HEK293 (cell line): ENCODE results near the gene ZNF563.
A peak's percentile ranks its signal among the peaks of the same experiment; 100 is the strongest.

ENCODE experiments used
- BCL11A ChIP-seq: fragments of 450-650 bp; formaldehyde crosslinking; IDR thresholded peaks from 2 replicates; pipeline ENCODE4 v1.5.1; 2016; ENCODE audit warnings: low read depth, missing biosample characterization, missing genetic modification characterization
- BCL11B ChIP-seq: fragments of 450-650 bp; formaldehyde crosslinking; IDR thresholded peaks from 2 replicates; pipeline ENCODE4 v1.5.1; 2016; ENCODE audit warnings: low read depth, missing biosample characterization, missing genetic modification characterization
- GLIS2 ChIP-seq: fragments of 450-650 bp; formaldehyde crosslinking; IDR thresholded peaks from 2 replicates; pipeline ENCODE4 v1.5.1; 2016; ENCODE audit warnings: missing biosample characterization, missing genetic modification characterization
- OSR2 ChIP-seq: fragments of 450-650 bp; formaldehyde crosslinking; IDR thresholded peaks from 2 replicates; pipeline ENCODE4 v1.5.1; 2016; ENCODE audit warnings: missing biosample characterization, missing genetic modification characterization
- SCRT2 ChIP-seq: fragments of 450-650 bp; formaldehyde crosslinking; IDR thresholded peaks from 2 replicates; pipeline ENCODE4 v1.5.1; 2016; ENCODE audit warnings: missing biosample characterization, missing genetic modification characterization
- SP2 ChIP-seq: fragments of 450-650 bp; formaldehyde crosslinking; IDR thresholded peaks from 2 replicates; pipeline ENCODE4 v1.5.1; 2016; ENCODE audit warnings: missing biosample characterization, missing genetic modification characterization
- ZBTB20 ChIP-seq: fragments of 450-650 bp; formaldehyde crosslinking; IDR thresholded peaks from 2 replicates; pipeline ENCODE4 v1.5.1; 2016; ENCODE audit warnings: missing biosample characterization, missing genetic modification characterization
- ZBTB21 ChIP-seq: fragments of 450-650 bp; formaldehyde crosslinking; IDR thresholded peaks from 2 replicates; pipeline ENCODE4 v1.5.1; 2017; ENCODE audit warnings: missing biosample characterization, missing genetic modification characterization
- ZEB2 ChIP-seq: fragments of 450-650 bp; formaldehyde crosslinking; IDR thresholded peaks from 2 replicates; pipeline ENCODE4 v1.5.1; 2016; ENCODE audit warnings: missing biosample characterization, missing genetic modification characterization
- ZFP69B ChIP-seq: fragments of 450-650 bp; formaldehyde crosslinking; IDR thresholded peaks from 2 replicates; pipeline ENCODE4 v1.5.1; 2016; ENCODE audit warnings: missing biosample characterization, missing genetic modification characterization
- ZNF114 ChIP-seq: fragments of 450-650 bp; formaldehyde crosslinking; IDR thresholded peaks from 2 replicates; pipeline ENCODE4 v1.5.0; 2017; ENCODE audit warnings: missing biosample characterization, missing genetic modification characterization
- ZNF2 ChIP-seq: fragments of 450-650 bp; formaldehyde crosslinking; IDR thresholded peaks from 2 replicates; pipeline ENCODE4 v1.5.1; 2016; ENCODE audit warnings: missing biosample characterization, missing genetic modification characterization
- ZNF239 ChIP-seq: fragments of 450-650 bp; formaldehyde crosslinking; IDR thresholded peaks from 2 replicates; pipeline ENCODE4 v1.5.1; 2016; ENCODE audit warnings: missing biosample characterization, missing genetic modification characterization
- ZNF24 ChIP-seq: fragments of 450-650 bp; formaldehyde crosslinking; IDR thresholded peaks from 2 replicates; pipeline ENCODE4 v1.5.1; 2016; ENCODE audit warnings: missing biosample characterization, missing genetic modification characterization
- ZNF302 ChIP-seq: fragments of 450-650 bp; formaldehyde crosslinking; IDR thresholded peaks from 2 replicates; pipeline ENCODE4 v1.5.1; 2016; ENCODE audit warnings: missing biosample characterization, missing genetic modification characterization, low read depth
- ZNF335 ChIP-seq: fragments of 450-650 bp; formaldehyde crosslinking; conservative IDR thresholded peaks from 2 replicates; pipeline ENCODE4 v1.5.1; 2016; ENCODE audit warnings: missing biosample characterization, missing genetic modification characterization
- ZNF549 ChIP-seq: fragments of 450-650 bp; IDR thresholded peaks from 2 replicates; pipeline ENCODE4 v1.5.1; 2018; ENCODE audit warnings: missing biosample characterization, missing genetic modification characterization, mild to moderate bottlenecking, inconsistent platforms, moderate library complexity
- ZNF555 ChIP-seq: fragments of 450-650 bp; formaldehyde crosslinking; conservative IDR thresholded peaks from 2 replicates; pipeline ENCODE4 v1.5.1; 2017; ENCODE audit warnings: missing biosample characterization, mild to moderate bottlenecking, missing genetic modification characterization, inconsistent platforms
- ZNF561 ChIP-seq: fragments of 450-650 bp; IDR thresholded peaks from 2 replicates; pipeline ENCODE4 v1.5.1; 2018; ENCODE audit warnings: missing biosample characterization, missing genetic modification characterization, borderline replicate concordance
- ZNF600 ChIP-seq: fragments of 450-650 bp; formaldehyde crosslinking; IDR thresholded peaks from 2 replicates; pipeline ENCODE4 v1.5.1; 2016; ENCODE audit warnings: missing biosample characterization, missing genetic modification characterization
- ZNF629 ChIP-seq: fragments of 450-650 bp; formaldehyde crosslinking; IDR thresholded peaks from 2 replicates; pipeline ENCODE4 v1.5.1; 2017; ENCODE audit warnings: missing biosample characterization, missing genetic modification characterization
- ZNF658 ChIP-seq: fragments of 450-650 bp; formaldehyde crosslinking; IDR thresholded peaks from 2 replicates; pipeline ENCODE4; 2016; ENCODE audit warnings: missing biosample characterization, missing genetic modification characterization
- ZNF664 ChIP-seq: fragments of 450-650 bp; formaldehyde crosslinking; IDR thresholded peaks from 2 replicates; pipeline ENCODE4 v1.5.1; 2016; ENCODE audit warnings: missing biosample characterization, missing genetic modification characterization
- ZSCAN23 ChIP-seq: fragments of 450-650 bp; formaldehyde crosslinking; IDR thresholded peaks from 2 replicates; pipeline ENCODE4 v1.5.1; 2016; ENCODE audit warnings: missing biosample characterization, missing genetic modification characterization
- TF ChIP-seq, protein P1 (sequence below): fragments of 450-650 bp; formaldehyde crosslinking; IDR thresholded peaks from 2 replicates; pipeline ENCODE4 v1.5.1; 2016; ENCODE audit warnings: missing biosample characterization, missing genetic modification characterization
- TF ChIP-seq, protein P2 (sequence below): fragments of 450-650 bp; formaldehyde crosslinking; IDR thresholded peaks from 2 replicates; pipeline ENCODE4 v1.5.1; 2016; ENCODE audit warnings: missing biosample characterization, missing genetic modification characterization
- TF ChIP-seq, protein P3 (sequence below): fragments of 450-650 bp; formaldehyde crosslinking; conservative IDR thresholded peaks from 2 replicates; pipeline ENCODE4 v1.5.1; 2016; ENCODE audit warnings: low read depth, missing biosample characterization, missing genetic modification characterization
- TF ChIP-seq, protein P4 (sequence below): fragments of 450-650 bp; formaldehyde crosslinking; IDR thresholded peaks from 2 replicates; pipeline ENCODE4 v1.5.1; 2017; ENCODE audit warnings: missing biosample characterization, mild to moderate bottlenecking, missing genetic modification characterization, moderate library complexity
- TF ChIP-seq, protein P5 (sequence below): fragments of 450-650 bp; formaldehyde crosslinking; IDR thresholded peaks from 2 replicates; pipeline ENCODE4 v1.5.1; 2017; ENCODE audit warnings: missing biosample characterization, missing genetic modification characterization

The ZNF563 gene

DNA sequence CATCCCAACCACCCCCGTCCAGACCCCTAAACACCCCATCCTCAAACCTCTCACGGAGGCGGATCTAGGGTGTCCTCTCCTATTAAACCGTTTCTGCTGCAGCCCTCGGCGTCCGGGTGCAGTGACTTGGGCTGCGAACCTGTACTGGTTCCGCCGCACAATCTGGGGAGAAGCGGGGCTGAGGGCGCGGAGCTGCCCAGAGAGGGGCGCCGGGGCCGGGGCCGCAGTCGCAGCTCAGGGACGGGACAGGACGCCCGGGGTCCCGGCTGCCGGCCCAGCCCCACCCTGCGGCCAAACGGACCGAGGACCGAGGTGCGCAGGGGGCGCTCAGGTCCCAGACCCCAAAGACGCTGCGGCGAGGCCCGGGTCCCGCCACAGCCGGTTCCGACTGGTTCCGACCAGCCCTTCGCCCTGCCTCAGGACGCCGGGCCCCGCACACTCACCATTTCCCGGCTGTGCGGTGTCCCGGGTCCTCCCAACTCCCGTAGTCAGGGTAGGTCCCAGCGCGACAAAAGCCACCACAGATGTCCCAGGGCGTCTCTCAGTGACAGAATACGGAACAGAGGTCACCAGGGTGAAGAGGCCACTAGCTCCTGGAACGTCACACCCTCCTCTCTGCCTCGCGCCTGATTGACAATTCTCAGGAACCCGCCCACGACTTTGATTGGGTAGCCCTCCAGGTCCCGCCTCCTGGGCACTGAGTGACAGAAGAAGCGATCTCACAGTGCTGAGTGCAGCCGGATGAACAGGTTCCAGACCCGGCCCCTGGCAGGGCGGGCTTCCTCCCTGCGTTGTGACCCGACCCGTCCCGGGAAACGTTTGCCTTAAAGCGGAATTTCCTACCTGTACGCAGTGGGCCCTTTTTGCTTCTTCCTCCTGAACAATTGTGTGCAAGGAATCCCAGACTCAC is 38.9 kb downstream of the ZNF563 start, which contains the start of gene ZNF44 (continued):
- TF ChIP-seq, protein P1, sequence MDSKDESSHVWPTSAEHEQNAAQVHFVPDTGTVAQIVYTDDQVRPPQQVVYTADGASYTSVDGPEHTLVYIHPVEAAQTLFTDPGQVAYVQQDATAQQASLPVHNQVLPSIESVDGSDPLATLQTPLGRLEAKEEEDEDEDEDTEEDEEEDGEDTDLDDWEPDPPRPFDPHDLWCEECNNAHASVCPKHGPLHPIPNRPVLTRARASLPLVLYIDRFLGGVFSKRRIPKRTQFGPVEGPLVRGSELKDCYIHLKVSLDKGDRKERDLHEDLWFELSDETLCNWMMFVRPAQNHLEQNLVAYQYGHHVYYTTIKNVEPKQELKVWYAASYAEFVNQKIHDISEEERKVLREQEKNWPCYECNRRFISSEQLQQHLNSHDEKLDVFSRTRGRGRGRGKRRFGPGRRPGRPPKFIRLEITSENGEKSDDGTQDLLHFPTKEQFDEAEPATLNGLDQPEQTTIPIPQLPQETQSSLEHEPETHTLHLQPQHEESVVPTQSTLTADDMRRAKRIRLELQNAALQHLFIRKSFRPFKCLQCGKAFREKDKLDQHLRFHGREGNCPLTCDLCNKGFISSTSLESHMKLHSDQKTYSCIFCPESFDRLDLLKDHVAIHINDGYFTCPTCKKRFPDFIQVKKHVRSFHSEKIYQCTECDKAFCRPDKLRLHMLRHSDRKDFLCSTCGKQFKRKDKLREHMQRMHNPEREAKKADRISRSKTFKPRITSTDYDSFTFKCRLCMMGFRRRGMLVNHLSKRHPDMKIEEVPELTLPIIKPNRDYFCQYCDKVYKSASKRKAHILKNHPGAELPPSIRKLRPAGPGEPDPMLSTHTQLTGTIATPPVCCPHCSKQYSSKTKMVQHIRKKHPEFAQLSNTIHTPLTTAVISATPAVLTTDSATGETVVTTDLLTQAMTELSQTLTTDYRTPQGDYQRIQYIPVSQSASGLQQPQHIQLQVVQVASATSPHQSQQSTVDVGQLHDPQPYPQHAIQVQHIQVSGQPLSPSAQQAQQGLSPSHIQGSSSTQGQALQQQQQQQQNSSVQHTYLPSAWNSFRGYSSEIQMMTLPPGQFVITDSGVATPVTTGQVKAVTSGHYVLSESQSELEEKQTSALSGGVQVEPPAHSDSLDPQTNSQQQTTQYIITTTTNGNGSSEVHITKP (tag by site-specific recombination) = no peak
- TF ChIP-seq ZNF302 (tag by site-specific recombination) (no peak), ZBTB21 (tag by site-specific recombination) (no peak), ZNF24 (no peak), ZNF600 (tag by site-specific recombination) (peak; percentile 99), BCL11B (tag by site-specific recombination) (peak; percentile 89), ZFP69B (tag by site-specific recombination) (peak; percentile 99), ZEB2 (tag by site-specific recombination) (peak; percentile 41; the same call in 1 of the 2 replicates), ZNF2 (no peak), ZNF239 (tag by site-specific recombination) (no peak), ZNF561 (tag by site-specific recombination) (no peak), ZNF664 (tag by site-specific recombination) (no peak), SP2 (peak; percentile 98), ZNF549 (tag by site-specific recombination) (no peak), ZNF555 (tag by site-specific recombination) (no peak), ZNF658 (tag by site-specific recombination) (no peak), ZNF114 (no peak), GLIS2 (tag by site-specific recombination) (peak; percentile 15; the same call in 1 of the 2 replicates), BCL11A (tag by site-specific recombination) (peak; percentile 77), ZNF629 (tag by site-specific recombination) (peak; percentile 68), ZSCAN23 (tag by site-specific recombination) (no peak), OSR2 (tag by site-specific recombination) (peak; percentile 49), ZNF335 (tag by site-specific recombination) (peak; percentile 89), ZBTB20 (tag by site-specific recombination) (peak; percentile 70), SCRT2 (tag by site-specific recombination) (peak; percentile 69)
- TF ChIP-seq, protein P2, sequence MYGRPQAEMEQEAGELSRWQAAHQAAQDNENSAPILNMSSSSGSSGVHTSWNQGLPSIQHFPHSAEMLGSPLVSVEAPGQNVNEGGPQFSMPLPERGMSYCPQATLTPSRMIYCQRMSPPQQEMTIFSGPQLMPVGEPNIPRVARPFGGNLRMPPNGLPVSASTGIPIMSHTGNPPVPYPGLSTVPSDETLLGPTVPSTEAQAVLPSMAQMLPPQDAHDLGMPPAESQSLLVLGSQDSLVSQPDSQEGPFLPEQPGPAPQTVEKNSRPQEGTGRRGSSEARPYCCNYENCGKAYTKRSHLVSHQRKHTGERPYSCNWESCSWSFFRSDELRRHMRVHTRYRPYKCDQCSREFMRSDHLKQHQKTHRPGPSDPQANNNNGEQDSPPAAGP (tag by site-specific recombination) = no peak
- TF ChIP-seq, protein P3, sequence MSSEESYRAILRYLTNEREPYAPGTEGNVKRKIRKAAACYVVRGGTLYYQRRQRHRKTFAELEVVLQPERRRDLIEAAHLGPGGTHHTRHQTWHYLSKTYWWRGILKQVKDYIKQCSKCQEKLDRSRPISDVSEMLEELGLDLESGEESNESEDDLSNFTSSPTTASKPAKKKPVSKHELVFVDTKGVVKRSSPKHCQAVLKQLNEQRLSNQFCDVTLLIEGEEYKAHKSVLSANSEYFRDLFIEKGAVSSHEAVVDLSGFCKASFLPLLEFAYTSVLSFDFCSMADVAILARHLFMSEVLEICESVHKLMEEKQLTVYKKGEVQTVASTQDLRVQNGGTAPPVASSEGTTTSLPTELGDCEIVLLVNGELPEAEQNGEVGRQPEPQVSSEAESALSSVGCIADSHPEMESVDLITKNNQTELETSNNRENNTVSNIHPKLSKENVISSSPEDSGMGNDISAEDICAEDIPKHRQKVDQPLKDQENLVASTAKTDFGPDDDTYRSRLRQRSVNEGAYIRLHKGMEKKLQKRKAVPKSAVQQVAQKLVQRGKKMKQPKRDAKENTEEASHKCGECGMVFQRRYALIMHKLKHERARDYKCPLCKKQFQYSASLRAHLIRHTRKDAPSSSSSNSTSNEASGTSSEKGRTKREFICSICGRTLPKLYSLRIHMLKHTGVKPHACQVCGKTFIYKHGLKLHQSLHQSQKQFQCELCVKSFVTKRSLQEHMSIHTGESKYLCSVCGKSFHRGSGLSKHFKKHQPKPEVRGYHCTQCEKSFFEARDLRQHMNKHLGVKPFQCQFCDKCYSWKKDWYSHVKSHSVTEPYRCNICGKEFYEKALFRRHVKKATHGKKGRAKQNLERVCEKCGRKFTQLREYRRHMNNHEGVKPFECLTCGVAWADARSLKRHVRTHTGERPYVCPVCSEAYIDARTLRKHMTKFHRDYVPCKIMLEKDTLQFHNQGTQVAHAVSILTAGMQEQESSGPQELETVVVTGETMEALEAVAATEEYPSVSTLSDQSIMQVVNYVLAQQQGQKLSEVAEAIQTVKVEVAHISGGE (tag by site-specific recombination) = peak; percentile 84
- TF ChIP-seq, protein P4, sequence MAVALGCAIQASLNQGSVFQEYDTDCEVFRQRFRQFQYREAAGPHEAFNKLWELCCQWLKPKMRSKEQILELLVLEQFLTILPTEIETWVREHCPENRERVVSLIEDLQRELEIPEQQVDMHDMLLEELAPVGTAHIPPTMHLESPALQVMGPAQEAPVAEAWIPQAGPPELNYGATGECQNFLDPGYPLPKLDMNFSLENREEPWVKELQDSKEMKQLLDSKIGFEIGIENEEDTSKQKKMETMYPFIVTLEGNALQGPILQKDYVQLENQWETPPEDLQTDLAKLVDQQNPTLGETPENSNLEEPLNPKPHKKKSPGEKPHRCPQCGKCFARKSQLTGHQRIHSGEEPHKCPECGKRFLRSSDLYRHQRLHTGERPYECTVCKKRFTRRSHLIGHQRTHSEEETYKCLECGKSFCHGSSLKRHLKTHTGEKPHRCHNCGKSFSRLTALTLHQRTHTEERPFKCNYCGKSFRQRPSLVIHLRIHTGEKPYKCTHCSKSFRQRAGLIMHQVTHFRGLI (tag by site-specific recombination) = no peak
- TF ChIP-seq, protein P5, sequence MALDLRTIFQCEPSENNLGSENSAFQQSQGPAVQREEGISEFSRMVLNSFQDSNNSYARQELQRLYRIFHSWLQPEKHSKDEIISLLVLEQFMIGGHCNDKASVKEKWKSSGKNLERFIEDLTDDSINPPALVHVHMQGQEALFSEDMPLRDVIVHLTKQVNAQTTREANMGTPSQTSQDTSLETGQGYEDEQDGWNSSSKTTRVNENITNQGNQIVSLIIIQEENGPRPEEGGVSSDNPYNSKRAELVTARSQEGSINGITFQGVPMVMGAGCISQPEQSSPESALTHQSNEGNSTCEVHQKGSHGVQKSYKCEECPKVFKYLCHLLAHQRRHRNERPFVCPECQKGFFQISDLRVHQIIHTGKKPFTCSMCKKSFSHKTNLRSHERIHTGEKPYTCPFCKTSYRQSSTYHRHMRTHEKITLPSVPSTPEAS = no peak
